GM12878 (cell line): ENCODE data around the gene PLXNA2. TPM values are rescaled to one million over a fixed set of nuclear protein-coding genes. Genes with fewer than 3 reads are reported as not detected.

Source experiments
- ATAC-seq: fragments of 200-7000 bp; cut with Tn5 transposase; 3 replicates; pipeline ENCODE4 v1.9.1; 2020; ENCODE audit warnings: mild to moderate bottlenecking, moderate library complexity
- BruUV-seq: library from RNA; stranded (reverse); fragments of 400-500 nt; replicated peaks from 2 replicates; lab custom pipeline; 2021; lab: Mats Ljungman, UMichigan
- CTCF ChIA-PET: fragments of 300-600 bp; sonication (Branson Sonifier 250); formaldehyde crosslinking; extraction: SDS; loops from one replicate; lab custom pipeline; 2021; ENCODE audit warnings: inconsistent platforms; lab: Yijun Ruan, JAX
- POLR2A ChIA-PET: fragments of 350-600 bp; formaldehyde crosslinking; extraction: SDS; loops from one replicate; lab custom pipeline; 2021; ENCODE audit warnings: inconsistent platforms; lab: Charles Lee
- RAD21 ChIA-PET: fragments of 300-600 bp; sonication (Branson Sonifier 250); formaldehyde crosslinking; loops from one replicate; lab custom pipeline; 2023; ENCODE audit warnings: antibody characterized with exemption; ENCODE audit not compliant: unreplicated experiment; lab: Charles Lee
- SMC1A ChIA-PET: fragments of 300-600 bp; sonication (Branson Sonifier 250); formaldehyde crosslinking; loops from one replicate; lab custom pipeline; 2023; ENCODE audit not compliant: unreplicated experiment, uncharacterized antibody; lab: Charles Lee
- DNase-seq: peaks from one replicate; pipeline ENCODE4 v3.0.0-alpha.2; 2011; ENCODE audit warnings: low read depth, low spot score
- FAIRE-seq: peaks from 3 replicates; lab custom pipeline; 2011; peaks lifted over from hg19 to GRCh38; lab: Jason Lieb, UNC
- H2AFZ ChIP-seq: 2 replicates; pipeline ENCODE4 v1.6.0; 2011; ENCODE audit warnings: low read depth, low read length, control low read depth; ENCODE audit not compliant: control insufficient read depth
- H3K27ac ChIP-seq: 2 replicates; pipeline ENCODE4 v1.5.1; 2011; ENCODE audit warnings: control low read depth; ENCODE audit not compliant: control insufficient read depth, insufficient read depth
- H3K27me3 ChIP-seq, 2 experiments: replicated peaks in 1 of 2; 2 replicates each; pipeline versions ENCODE4 v1.6.0 to v1.6.1; 2011; ENCODE audit warnings: low read length in 1 of 2; ENCODE audit not compliant: control insufficient read depth in 2 of 2, insufficient read depth in 2 of 2
- H3K36me3 ChIP-seq, 2 experiments: 2 replicates each; pipeline ENCODE4 v1.5.1; 2011; ENCODE audit warnings: low read length in 1 of 2; ENCODE audit not compliant: control insufficient read depth in 2 of 2, insufficient read depth in 2 of 2
- H3K4me1 ChIP-seq: 2 replicates; pipeline ENCODE4 v1.6.1; 2011; ENCODE audit warnings: mild to moderate bottlenecking, low read length, moderate library complexity, mixed read lengths; ENCODE audit not compliant: control insufficient read depth, insufficient read depth
- H3K4me2 ChIP-seq: 2 replicates; pipeline ENCODE4 v1.6.0; 2011; ENCODE audit warnings: control low read depth; ENCODE audit not compliant: control insufficient read depth, insufficient read depth
- H3K4me3 ChIP-seq: fragments of 200-600 bp; sonication (generic); 2 replicates; pipeline ENCODE4 v1.5.1; 2016
- H3K79me2 ChIP-seq: 2 replicates; pipeline ENCODE4 v1.6.0; 2011; ENCODE audit warnings: low read length; ENCODE audit not compliant: control insufficient read depth, insufficient read depth
- H3K9ac ChIP-seq: 2 replicates; pipeline ENCODE4 v1.8.0; 2011; ENCODE audit warnings: low read length, control low read depth, mixed read lengths; ENCODE audit not compliant: control insufficient read depth, insufficient read depth
- H3K9me3 ChIP-seq: replicated peaks from 3 replicates; pipeline ENCODE4 v1.5.1; 2011; ENCODE audit warnings: mild to moderate bottlenecking, low read length; ENCODE audit not compliant: control insufficient read depth, insufficient read depth
- H4K20me1 ChIP-seq: 2 replicates; pipeline ENCODE4 v1.6.0; 2011; ENCODE audit not compliant: control insufficient read depth, insufficient read depth
- CBX3 ChIP-seq: fragments of 200-600 bp; sonication (generic); IDR thresholded peaks from 2 replicates; pipeline ENCODE4 v1.6.1; 2016; ENCODE audit warnings: low read depth, borderline replicate concordance
- CBX5 ChIP-seq: sonication (generic); IDR thresholded peaks from 2 replicates; pipeline ENCODE4 v1.6.1; 2016; ENCODE audit warnings: low read depth, moderate library complexity, mild to moderate bottlenecking, inconsistent platforms
- CHD2 ChIP-seq: IDR thresholded peaks from 2 replicates; pipeline ENCODE4 v1.6.1; 2011; ENCODE audit warnings: low read depth, low read length, improper control_type of control experiment, borderline replicate concordance
- EP300 ChIP-seq, 2 experiments: fragments of 150-350 bp in 1 of 2; IDR thresholded peaks; 2 replicates each; pipeline ENCODE4 v1.6.1; 2011 to 2012; ENCODE audit warnings: low read depth in 2 of 2, low read length in 2 of 2, borderline replicate concordance in 1 of 2, improper control_type of control experiment in 1 of 2, inconsistent platforms in 1 of 2; ENCODE audit not compliant: control insufficient read depth in 1 of 2
- GABPA ChIP-seq: IDR thresholded peaks from 2 replicates; pipeline ENCODE4 v1.6.1; 2014; ENCODE audit warnings: antibody characterized with exemption, low read depth, mild to moderate bottlenecking, inconsistent platforms
- HDAC6 ChIP-seq: fragments of 200-600 bp; sonication (generic); IDR thresholded peaks from one replicate; pipeline ENCODE4 v1.8.0; 2017; ENCODE audit warnings: antibody characterized with exemption; ENCODE audit not compliant: unreplicated experiment
- KDM1A ChIP-seq: fragments of 200-600 bp; sonication (generic); IDR thresholded peaks from 2 replicates; pipeline ENCODE4 v1.6.1; 2016; ENCODE audit warnings: borderline replicate concordance
- MYC ChIP-seq: IDR thresholded peaks from 2 replicates; pipeline ENCODE4 v1.6.1; 2011; ENCODE audit warnings: mild to moderate bottlenecking, low read length, moderate library complexity, inconsistent platforms; ENCODE audit not compliant: insufficient read depth, insufficient replicate concordance, insufficient read length, severe bottlenecking
- PAX8 ChIP-seq: fragments of 450-650 bp; IDR thresholded peaks from 2 replicates; pipeline ENCODE4 v1.6.1; 2017; ENCODE audit warnings: mild to moderate bottlenecking, moderate library complexity
- POLR2AphosphoS5 ChIP-seq: IDR thresholded peaks from 2 replicates; pipeline ENCODE4 v1.6.1; 2011; ENCODE audit warnings: mild to moderate bottlenecking, low read length, inconsistent platforms
- RELB ChIP-seq: fragments of 450-650 bp; IDR thresholded peaks from 2 replicates; pipeline ENCODE4 v1.6.1; 2017; ENCODE audit warnings: low read depth, mild to moderate bottlenecking, moderate library complexity
- SPI1 ChIP-seq: IDR thresholded peaks from 2 replicates; pipeline ENCODE4 v1.6.1; 2011; ENCODE audit warnings: low read depth, mild to moderate bottlenecking, low read length, moderate library complexity, borderline replicate concordance; ENCODE audit not compliant: insufficient read depth
- SUZ12 ChIP-seq: fragments of 200-600 bp; sonication (generic); IDR thresholded peaks from one replicate; pipeline ENCODE4 v1.6.1; 2018; ENCODE audit warnings: antibody characterized with exemption, mild to moderate bottlenecking; ENCODE audit not compliant: unreplicated experiment
- WGBS: methylation state at CpG from one replicate; pipeline ENCODE4 v1.1.6; 2016; ENCODE audit warnings: low lambda C conversion rate; ENCODE audit not compliant: insufficient replicate concordance, insufficient coverage; ENCODE audit errors: missing lambda C conversion rate; 5-methylcytosine and 5-hydroxymethylcytosine counted together
- in situ Hi-C: fragments of 300-500 bp; cut with MboI; formaldehyde crosslinking; loops from 9 replicates; pipeline ENCODE4 v1.14.3; 2018; ENCODE audit warnings: mixed read lengths
- intact Hi-C: fragments of 100-400 bp; cut with micrococcal nuclease; formaldehyde crosslinking; loops from one replicate; pipeline ENCODE4 v1.14.2; 2022; ENCODE audit not compliant: unreplicated experiment
- polyA plus RNA-seq, 11 experiments: library from polyadenylated mRNA; depleted of rRNA in 4 of 11; unstranded in 6 of 11; stranded (reverse) in 5 of 11; fragments of >200 nt; fragmentation: Nextera tagmentation in 4 of 11; fragmentation: Illumina TruSeq in 1 of 11; extraction: Ambion mirVana in 4 of 11; extraction: Trizol in 1 of 11; gene quantifications; 1 replicate in 1 of 11; 2 replicates in 10 of 11; pipeline versions ENCODE4 v1.2.1 to v1.2.3, GENCODE V29; 2011 to 2016; ENCODE audit warnings: inconsistent platforms in 2 of 11, missing spikeins in 2 of 11, low read depth in 1 of 11
- total RNA-seq, 4 experiments: library from RNA; depleted of rRNA in 3 of 4; stranded (reverse); fragments of >200 nt in 3 of 4; fragmentation: Illumina TruSeq in 1 of 4; extraction: Trizol in 1 of 4; gene quantifications; 2 replicates each; pipeline versions ENCODE4 v1.2.1 to v1.2.3, GENCODE V29; 2013 to 2021
- TF ChIP-seq, protein P1 (sequence below): fragments of 450-650 bp; conservative IDR thresholded peaks from 2 replicates; pipeline ENCODE4 v1.6.1; 2017; ENCODE audit warnings: mild to moderate bottlenecking, moderate library complexity

PLXNA2 gene
- total and polyA plus RNA-seq, 10 of the 15 experiments (the other 5 are each of a cell fraction or from before 2014, with no cell fraction given) = under 0.01 to 0.08 (median 0.07) TPM; not detected in 4

GRCh38 chr1:208031932-208032320, 212.3 kb downstream of the PLXNA2 start (continued):
- TF ChIP-seq RELB = no peak
- TF ChIP-seq MYC = no peak
- no peak for TF ChIP-seq CBX3
- TF ChIP-seq, protein P1, sequence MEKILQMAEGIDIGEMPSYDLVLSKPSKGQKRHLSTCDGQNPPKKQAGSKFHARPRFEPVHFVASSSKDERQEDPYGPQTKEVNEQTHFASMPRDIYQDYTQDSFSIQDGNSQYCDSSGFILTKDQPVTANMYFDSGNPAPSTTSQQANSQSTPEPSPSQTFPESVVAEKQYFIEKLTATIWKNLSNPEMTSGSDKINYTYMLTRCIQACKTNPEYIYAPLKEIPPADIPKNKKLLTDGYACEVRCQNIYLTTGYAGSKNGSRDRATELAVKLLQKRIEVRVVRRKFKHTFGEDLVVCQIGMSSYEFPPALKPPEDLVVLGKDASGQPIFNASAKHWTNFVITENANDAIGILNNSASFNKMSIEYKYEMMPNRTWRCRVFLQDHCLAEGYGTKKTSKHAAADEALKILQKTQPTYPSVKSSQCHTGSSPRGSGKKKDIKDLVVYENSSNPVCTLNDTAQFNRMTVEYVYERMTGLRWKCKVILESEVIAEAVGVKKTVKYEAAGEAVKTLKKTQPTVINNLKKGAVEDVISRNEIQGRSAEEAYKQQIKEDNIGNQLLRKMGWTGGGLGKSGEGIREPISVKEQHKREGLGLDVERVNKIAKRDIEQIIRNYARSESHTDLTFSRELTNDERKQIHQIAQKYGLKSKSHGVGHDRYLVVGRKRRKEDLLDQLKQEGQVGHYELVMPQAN = no peak
- no peak for TF ChIP-seq CHD2
- no peak for TF ChIP-seq PAX8

DNA sequence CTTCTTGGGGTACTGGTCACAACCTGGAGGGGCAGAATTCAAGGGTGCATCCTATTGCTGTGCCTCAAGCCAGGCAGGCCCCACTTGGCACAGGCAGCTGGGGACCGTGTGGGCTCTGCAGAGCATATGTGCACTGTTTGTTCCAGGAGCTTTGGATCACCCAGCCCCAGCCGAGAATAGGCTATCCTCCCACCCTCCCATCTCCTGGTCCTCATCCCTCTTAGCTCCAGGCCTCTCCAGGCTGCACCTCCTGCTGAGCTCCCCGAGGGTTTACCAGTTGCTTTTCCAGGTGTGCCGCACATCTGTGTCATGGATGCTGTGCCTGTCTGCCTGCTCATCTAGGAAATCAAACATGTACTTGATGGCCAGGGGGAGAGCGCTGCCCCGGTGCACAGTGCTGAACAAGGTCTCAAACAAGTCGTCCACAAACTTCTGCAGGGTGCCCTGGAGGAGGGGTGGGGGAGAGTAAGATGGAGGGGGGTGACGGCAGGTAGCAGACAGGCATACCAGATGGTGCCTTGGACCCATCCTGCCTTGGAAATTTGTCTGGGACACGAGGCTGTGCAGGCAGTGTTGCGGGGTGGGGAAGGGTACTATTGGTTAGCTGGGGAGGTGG, 212.8 kb downstream of the PLXNA2 start:
- Histone ChIP-seq H3K27ac (no peak overlapping the region), H3K9ac (no peak overlapping the region), H3K36me3 (no peaks in the 10 kb centered on the region), H3K9me3 (no peaks in the 10 kb centered on the region), H4K20me1 (no peaks in the 10 kb centered on the region), H3K27me3 (peaks cover 0 to 2% of the 10 kb centered on the region in 2 experiments; a peak in 3 of 4 replicates), H3K4me3 (no peak overlapping the region), H3K4me1 (no peaks in the 10 kb centered on the region), H2AFZ (no peak overlapping the region), H3K79me2 (no peaks in the 10 kb centered on the region), H3K4me2 (no peak overlapping the region)
- intact Hi-C loops = no loop called here
- RAD21 ChIA-PET = no interaction called here
- in situ Hi-C loops = no loop called here
- FAIRE-seq (no peak), ATAC-seq (no peak), DNase-seq (no peak)
- 11% methylated on average over 10 of the region's 10 CpGs for WGBS
- SMC1A ChIA-PET = interaction anchor here (1.5 kb wide), 1 partner anchor 213 kb away, joined by 5 read pairs; the partner anchor contains the start of gene PLXNA2
- no TSS peak for BruUV-seq
- TF ChIP-seq EP300 (IDR thresholded peaks at IDR 0.05; ENCODE audit: borderline replicate concordance in 1 of 2, control insufficient read depth in 1 of 2, low read depth in 2 of 2, low read length in 2 of 2) (no peak), POLR2AphosphoS5 (no peak), HDAC6 (no peak), KDM1A (no peak), GABPA (no peak), SPI1 (no peak), CBX5 (no peak), SUZ12 (no peak)
- POLR2A ChIA-PET = interaction anchor here (0.6 kb wide), 1 partner anchor 130 kb away, joined by 3 read pairs; no protein-coding TSS in a partner anchor
- CTCF ChIA-PET = interaction anchor here (0.8 to 2.1 kb wide), 3 partner anchors 9 to 214 kb away, joined by 3 to 8 read pairs (median 5); partner anchors contain the start of gene PLXNA2
